Heart right ventricle (tissue), 16 donors: ENCODE results near the gene FKBP4. TPM values are rescaled to one million over a fixed set of nuclear protein-coding genes. Genes with fewer than 3 reads are reported as not detected.

Experiments
- ATAC-seq, 8 donors: fragments of 200-7000 bp; cut with Tn5 transposase; one replicate each; pipeline ENCODE4 v1.9.1; 2020; ENCODE audit warnings: mild to moderate bottlenecking in 8 of 8, moderate library complexity in 8 of 8, moderate number of reproducible peaks in 1 of 8
- DNase-seq, 2 donors: peaks; one replicate each; pipeline ENCODE4 v3.0.0-alpha.2; 2020
- H3K27ac ChIP-seq, 10 donors: fragments of 200-600 bp; sonication (generic) in 2 of 10; one replicate each; pipeline versions ENCODE4 v1.5.0 to v1.8.0; 2020 to 2022; ENCODE audit warnings: mild to moderate bottlenecking in 3 of 10
- H3K27me3 ChIP-seq, 7 donors: fragments of 200-600 bp; one replicate each; pipeline ENCODE4 v1.8.0; 2021 to 2022; ENCODE audit warnings: mild to moderate bottlenecking in 2 of 7
- H3K36me3 ChIP-seq, 9 donors: fragments of 200-600 bp; sonication (generic) in 1 of 9; one replicate each; pipeline versions ENCODE4 v1.5.0 to v1.8.0; 2020 to 2022; ENCODE audit warnings: mild to moderate bottlenecking in 2 of 9
- H3K4me1 ChIP-seq, 9 donors: fragments of 200-600 bp; sonication (generic) in 1 of 9; one replicate each; pipeline versions ENCODE4 v1.5.0 to v1.8.0; 2020 to 2022; ENCODE audit warnings: mild to moderate bottlenecking in 4 of 9
- H3K4me3 ChIP-seq, 10 donors: fragments of 200-600 bp; sonication (generic) in 2 of 10; one replicate each; pipeline versions ENCODE4 v1.5.0 to v1.8.0; 2020 to 2022; ENCODE audit warnings: mild to moderate bottlenecking in 7 of 10, moderate library complexity in 2 of 10
- H3K9me3 ChIP-seq, 11 donors: fragments of 200-600 bp in 10 of 11; sonication (generic) in 2 of 11; one replicate each; pipeline versions ENCODE4 v1.5.0 to v1.8.0; 2013 to 2022; ENCODE audit warnings: mild to moderate bottlenecking in 2 of 11, control low read depth in 1 of 11, moderate library complexity in 1 of 11
- WGBS, 2 donors: extraction: QIAGEN DNeasy Blood & Tissue Kit; methylation state at CpG; one replicate each; pipeline ENCODE4 v1.1.7; 2013; ENCODE audit warnings: inconsistent platforms in 1 of 2; 5-methylcytosine and 5-hydroxymethylcytosine counted together
- intact Hi-C, 10 donors: fragments of 100-400 bp; cut with DNase I; formaldehyde crosslinking; loops; one replicate each; pipeline versions ENCODE4 v1.11.1 to v1.14.2; 2022
- polyA plus RNA-seq, 2 donors: library from polyadenylated mRNA; stranded (reverse); fragments of 200-250 nt; gene quantifications; one replicate each; pipeline ENCODE4 v1.2.3, GENCODE V29; 2013
- total RNA-seq, 10 donors: library from RNA; stranded (reverse); fragmentation: NEBNext Ultra II Directional in 3 of 10; extraction: Animal tissue kit (Norgen Biotek cat#: 25700) in 3 of 10; gene quantifications; one replicate each; pipeline versions ENCODE4 v1.2.1 to v1.2.4, GENCODE V29; 2021 to 2023
- TF ChIP-seq, protein P1 (sequence below), 9 donors: fragments of 200-600 bp; sonication (generic) in 2 of 9; IDR thresholded peaks; one replicate each; pipeline versions ENCODE4 v1.5.0 to v1.8.0; 2021 to 2022; ENCODE audit warnings: antibody characterized with exemption in 9 of 9, mild to moderate bottlenecking in 5 of 9, moderate library complexity in 1 of 9
- donor health status: Arrhythmogenic right ventricular cardiomyopathy.
- donor health status: ischemic (EF 13 %, LVEDD 7.1; RV severe dilation, severe dysfunction).
- donor health status: healthy with polysubstance abuse.
- donor health status: DM: no; HTN: yes; CAD: no.
- donor health status: DM: no; HTN: no; CAD: no.
- donor health status: ischemic (EF 25% LVEDD 6.9; RV normal size, moderate dysfunction).
- donor health status: ischemic (EF 25% LVEDD 5.7; RV mildly dilated, moderate dysfunction).
- donor health status: healthy.
- donor health status: DM: yes; HTN: yes; CAD: no.
- donor health status: Ischemic cardiomyopathy.
- donor health status: ischemic (EF 35%, LVEDD 5.7; RV mildly dilated, moderate dysfunction).
- donor health status: nonischemic (EF 11% LVEDD 7.7; RV severe dilation, severe dysfunction).
- donor health status: DM: yes; HTN: yes; CAD: no.
- donor health status: PGD.
- donor health status: ischemic (EF 29% LVEDD 5.4; RV normal size, mild dysfunction).
- donor health status: nonischemic (EF 23%, LVEDD 6.1; RV moderate dilation, normal function).

The FKBP4 gene
- total and polyA plus RNA-seq, 12 donors: 18.7 to 65.8 (median 49.1) TPM

DNA sequence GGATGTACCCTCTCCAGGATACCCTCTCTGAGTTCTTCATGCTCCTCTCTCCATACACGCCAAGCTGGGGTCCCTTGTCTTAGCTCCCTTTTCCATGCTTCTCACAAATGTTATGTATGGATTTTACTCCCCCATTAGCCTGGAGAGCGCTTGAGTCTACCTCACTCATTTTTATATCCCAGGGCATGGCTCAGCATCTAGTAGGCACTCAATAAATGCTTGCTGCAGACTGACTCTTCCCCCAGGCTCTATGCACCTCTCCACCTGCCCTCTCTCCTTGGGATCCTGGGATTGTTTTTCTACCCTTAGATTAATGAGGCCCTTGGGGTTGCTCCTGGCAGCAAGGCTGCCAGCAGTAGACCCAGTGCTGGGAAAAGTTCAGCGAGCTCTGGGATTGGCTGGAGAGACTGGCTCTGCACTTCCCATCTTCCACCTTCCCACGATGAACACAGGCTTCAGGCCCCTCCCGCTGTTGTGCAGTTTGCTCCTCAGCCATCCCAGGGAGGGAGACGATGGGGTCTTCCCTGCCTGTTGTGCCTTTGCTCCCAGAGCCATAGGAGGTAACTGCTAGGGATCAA lies 37.9 kb downstream of the FKBP4 start:
- Histone ChIP-seq H3K4me1 (peaks cover 0 to 25% (median 8%) of the 10 kb centered on the region in 9 donors), H3K9me3 (no peaks in the 10 kb centered on the region), H3K27me3 (peaks cover 0 to 7% (median 0%) of the 10 kb centered on the region in 7 donors), H3K27ac (peak overlapping the region in 3 of 10 donors; percentile 8 to 43 (median 37)), H3K36me3 (peaks cover 0 to 49% (median 4%) of the 10 kb centered on the region in 9 donors), H3K4me3 (peak overlapping the region in 3 of 10 donors; percentile 40 to 53 (median 42))
- DNase-seq (no peak), ATAC-seq (no peak)
- WGBS, 2 donors: 70 to 72% methylated on average over 6 of the region's 6 CpGs
- TF ChIP-seq, protein P1, sequence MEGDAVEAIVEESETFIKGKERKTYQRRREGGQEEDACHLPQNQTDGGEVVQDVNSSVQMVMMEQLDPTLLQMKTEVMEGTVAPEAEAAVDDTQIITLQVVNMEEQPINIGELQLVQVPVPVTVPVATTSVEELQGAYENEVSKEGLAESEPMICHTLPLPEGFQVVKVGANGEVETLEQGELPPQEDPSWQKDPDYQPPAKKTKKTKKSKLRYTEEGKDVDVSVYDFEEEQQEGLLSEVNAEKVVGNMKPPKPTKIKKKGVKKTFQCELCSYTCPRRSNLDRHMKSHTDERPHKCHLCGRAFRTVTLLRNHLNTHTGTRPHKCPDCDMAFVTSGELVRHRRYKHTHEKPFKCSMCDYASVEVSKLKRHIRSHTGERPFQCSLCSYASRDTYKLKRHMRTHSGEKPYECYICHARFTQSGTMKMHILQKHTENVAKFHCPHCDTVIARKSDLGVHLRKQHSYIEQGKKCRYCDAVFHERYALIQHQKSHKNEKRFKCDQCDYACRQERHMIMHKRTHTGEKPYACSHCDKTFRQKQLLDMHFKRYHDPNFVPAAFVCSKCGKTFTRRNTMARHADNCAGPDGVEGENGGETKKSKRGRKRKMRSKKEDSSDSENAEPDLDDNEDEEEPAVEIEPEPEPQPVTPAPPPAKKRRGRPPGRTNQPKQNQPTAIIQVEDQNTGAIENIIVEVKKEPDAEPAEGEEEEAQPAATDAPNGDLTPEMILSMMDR (IDR thresholded peaks at IDR 0.05): no peak
- intact Hi-C loops: no loop called here

DNA sequence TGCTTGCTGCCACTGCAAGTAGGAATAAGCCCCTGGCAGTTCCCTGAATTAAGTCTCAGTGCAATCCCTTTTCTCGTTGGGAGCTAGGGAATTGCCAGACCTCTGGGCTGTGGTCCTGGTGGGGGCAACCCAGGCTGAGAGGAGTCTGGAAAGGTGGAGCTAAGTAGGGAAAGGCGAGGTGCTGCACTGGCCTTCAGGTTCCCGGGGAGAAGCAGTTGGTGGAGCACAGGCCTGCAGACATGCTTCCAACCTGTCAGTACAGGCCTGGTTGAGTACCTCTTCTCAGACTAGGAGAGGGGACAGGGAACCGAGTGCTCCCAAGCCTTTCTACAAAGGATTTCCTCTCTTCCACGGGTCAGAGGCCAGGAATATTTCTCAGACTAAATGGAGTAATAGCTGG lies 38.6 kb downstream of the FKBP4 start:
- DNase-seq (no peak), ATAC-seq (no peak)
- peaks cover 0 to 25% (median 8%) of the 10 kb centered on the region in 9 donors for H3K4me1 ChIP-seq
- no peaks in the 10 kb centered on the region for H3K9me3 ChIP-seq
- intact Hi-C loops: no loop called here
- 53 to 62% methylated on average over 5 of the region's 5 CpGs for WGBS, 2 donors
- peaks cover 0 to 7% (median 0%) of the 10 kb centered on the region in 7 donors for H3K27me3 ChIP-seq
- TF ChIP-seq, protein P1 (IDR thresholded peaks at IDR 0.05): no peak
- H3K4me3 ChIP-seq: peak overlapping the region in 6 of 10 donors; percentile 2 to 53 (median 44)
- H3K27ac ChIP-seq: peak overlapping the region in 5 of 10 donors; percentile 8 to 60 (median 37)
- peaks cover 0 to 48% (median 0%) of the 10 kb centered on the region in 9 donors for H3K36me3 ChIP-seq

DNA sequence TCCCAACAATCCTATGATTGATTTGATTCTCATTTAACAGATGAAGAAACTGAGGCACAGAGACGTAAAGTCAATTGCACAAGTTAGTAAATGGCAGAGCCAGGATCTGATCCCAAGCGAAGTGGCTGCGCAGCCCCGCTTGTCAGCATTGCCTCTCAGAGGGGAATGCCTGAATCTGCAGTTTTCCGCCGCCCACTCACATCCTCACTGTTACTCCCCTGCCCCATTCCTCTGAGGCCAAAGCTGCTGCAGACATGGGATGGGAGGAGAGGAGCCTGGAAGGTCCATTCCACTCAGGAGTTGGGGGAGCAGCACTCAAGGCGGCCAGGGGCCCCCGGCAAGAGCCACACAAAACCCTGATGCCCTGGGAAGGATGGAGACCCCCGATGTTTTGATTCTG lies 39.0 kb downstream of the FKBP4 start:
- peak overlapping the region in 6 of 10 donors; percentile 20 to 64 (median 48) for H3K27ac ChIP-seq
- peaks cover 0 to 7% (median 0%) of the 10 kb centered on the region in 7 donors for H3K27me3 ChIP-seq
- H3K9me3 ChIP-seq: no peaks in the 10 kb centered on the region
- TF ChIP-seq, protein P1 (IDR thresholded peaks at IDR 0.05): no peak
- intact Hi-C loops: no loop called here
- 48 to 80% methylated on average over 9 of the region's 9 CpGs for WGBS, 2 donors
- peaks cover 0 to 25% (median 8%) of the 10 kb centered on the region in 9 donors for H3K4me1 ChIP-seq
- ATAC-seq (peak in 7 of 8 donors; percentile 27 to 68 (median 56)), DNase-seq (no peak)
- H3K4me3 ChIP-seq: peak overlapping the region in 7 of 10 donors; percentile 11 to 53 (median 42)
- peaks cover 0 to 44% (median 0%) of the 10 kb centered on the region in 9 donors for H3K36me3 ChIP-seq

DNA sequence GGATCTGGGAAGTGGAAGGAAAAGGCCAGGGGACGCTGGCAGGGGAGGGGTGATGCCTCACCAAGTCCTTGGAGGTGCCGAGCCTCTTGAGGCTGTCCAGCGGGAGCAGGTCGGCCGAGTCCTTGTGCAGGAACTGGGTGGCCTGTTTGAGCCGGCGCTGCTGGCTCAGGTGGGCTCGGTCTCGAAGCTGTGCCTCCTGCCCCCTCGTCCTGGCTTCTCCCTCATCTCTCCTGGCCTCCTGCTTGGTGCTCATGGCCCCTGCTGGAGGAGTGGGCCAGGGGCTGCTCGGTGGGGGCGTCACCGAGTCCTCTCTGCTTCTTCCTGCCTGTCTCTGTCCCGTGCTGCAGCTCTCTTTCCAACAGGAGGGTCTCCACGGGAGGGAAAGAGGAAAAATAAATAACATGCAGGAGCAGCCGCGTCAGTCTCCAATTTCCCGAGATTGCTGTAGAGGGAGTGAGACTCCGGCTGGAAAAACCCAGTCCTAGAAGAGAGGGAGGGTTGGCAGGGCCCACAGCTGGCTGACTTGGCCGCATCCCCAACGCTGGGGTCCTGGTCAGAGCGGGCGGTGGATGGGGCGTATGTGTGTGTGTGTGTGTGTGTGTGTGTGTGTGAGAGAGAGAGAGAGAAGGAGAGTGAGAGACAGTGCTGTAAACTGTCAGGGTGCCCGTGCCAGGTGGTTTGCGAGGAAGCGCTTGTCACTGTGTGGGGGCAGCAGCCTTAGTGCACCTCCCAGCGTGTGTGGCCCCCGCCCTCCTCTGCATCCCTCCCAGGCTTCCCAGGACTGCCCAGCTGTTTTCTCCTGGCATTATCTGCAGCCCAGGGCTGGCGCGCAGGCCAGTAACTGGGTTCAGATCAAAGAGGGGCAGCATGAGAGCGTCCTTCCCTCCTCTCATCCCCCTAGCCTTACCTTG lies 40.1 kb downstream of the FKBP4 start, which contains the start of gene NRIP2:
Gene NRIP2, minus strand, starts transcription at position 455 of the 911 bp plus-strand sequence. Its CDS starts 52 bp downstream, at position 403.
- no peaks in the 10 kb centered on the region for H3K9me3 ChIP-seq
- H3K27me3 ChIP-seq: peaks cover 0 to 7% (median 0%) of the 10 kb centered on the region in 7 donors
- H3K4me3 ChIP-seq: peak within 1 kb of the TSS in 9 of 10 donors; percentile 11 to 53 (median 40)
- TF ChIP-seq, protein P1 (IDR thresholded peaks at IDR 0.05): peak in 4 of 9 donors; percentile 8 to 32 (median 27)
- peaks cover 0 to 25% (median 8%) of the 10 kb centered on the region in 9 donors for H3K4me1 ChIP-seq
- H3K27ac ChIP-seq: peak within 1 kb of the TSS in 7 of 10 donors; percentile 20 to 64 (median 45)
- DNase-seq (peak; percentile 40 to 43), ATAC-seq (peak; percentile 54 to 81 (median 71))
- intact Hi-C loops: no loop called here
- H3K36me3 ChIP-seq: peaks cover 0 to 43% (median 0%) of the 10 kb centered on the region in 9 donors
- WGBS, 2 donors: 12 to 24% methylated on average over 32 of the region's 32 CpGs
